ENCODE results near the gene AMIGO2. TPM values are rescaled to one million over a fixed set of nuclear protein-coding genes. Genes with fewer than 3 reads are reported as not detected.

AMIGO2 gene
- total and polyA plus RNA-seq, 9 of the 15 experiments (the other 6 are each of a cell fraction or from before 2014, with no cell fraction given) = 2.0 to 8.3 (median 3.8) TPM

GRCh38 chr12:47084172-47084571 lies 4.4 kb upstream of the AMIGO2 start:
- POLR2A ChIA-PET = interaction anchor here (0.6 to 0.7 kb wide), 2 partner anchors 10 to 110 kb away, joined by 3 to 5 read pairs; no protein-coding TSS in a partner anchor
- Histone ChIP-seq H3K9me1 (ENCODE audit: control insufficient read depth, insufficient read depth, low read length) (no peaks in the 10 kb centered on the region), H3K79me2 (ENCODE audit: control insufficient read depth, insufficient read depth, low read length) (no peaks in the 10 kb centered on the region), H3K4me1 (replicated peaks in 1 of 2; ENCODE audit: control insufficient read depth in 2 of 2, insufficient read depth in 2 of 2, low read length in 2 of 2) (peaks cover 19 to 23% of the 10 kb centered on the region in 2 experiments), H3K27ac (ENCODE audit: extremely low read depth, low read depth, low read length) (no peak overlapping the region), H3K9ac (ENCODE audit: insufficient read depth in 1 of 2, low read depth in 2 of 2, low read length in 2 of 2) (no peak overlapping the region), H3K4me3 (no peak overlapping the region), H3K36me3 (ENCODE audit: control insufficient read depth, insufficient read depth, low read length) (no peaks in the 10 kb centered on the region), H3K9me3 (replicated peaks; ENCODE audit: control insufficient read depth, insufficient read depth, low read depth, low read length) (no peaks in the 10 kb centered on the region), H4K20me1 (replicated peaks; ENCODE audit: control insufficient read depth, insufficient read depth, low read length) (no peaks in the 10 kb centered on the region), H3K4me2 (ENCODE audit: insufficient read depth, low read length) (no peak overlapping the region), H2AFZ (ENCODE audit: low read depth, low read length) (no peak overlapping the region), H3K27me3 (ENCODE audit: control insufficient read depth in 2 of 2, insufficient read depth in 2 of 2, low read length in 2 of 2) (no peaks in the 10 kb centered on the region)
- ATAC-seq (no peak), FAIRE-seq (no peak), DNase-seq (ENCODE audit: extremely low read depth in 1 of 4, low spot score in 3 of 4) (no peak)
- TF ChIP-seq ZNF408 (CRISPR knock-in tag; IDR thresholded peaks at IDR 0.05; ENCODE audit: low read depth) = no peak
- no peak for TF ChIP-seq NFYB (IDR thresholded peaks at IDR 0.05; ENCODE audit: extremely low read depth, insufficient read length)
- no peak for TF ChIP-seq MAFF (IDR thresholded peaks at IDR 0.05; ENCODE audit: low read length)
- TF ChIP-seq ELF1 (tag; IDR thresholded peaks at IDR 0.05) = no peak
- no peak for TF ChIP-seq ELF4 (CRISPR knock-in tag; IDR thresholded peaks at IDR 0.05)
- no peak for TF ChIP-seq TAF1 (IDR thresholded peaks at IDR 0.05; ENCODE audit: control insufficient read depth, extremely low read depth, insufficient read depth, low read length, severe bottlenecking)
- no peak for TF ChIP-seq AFF4 (CRISPR knock-in tag; IDR thresholded peaks at IDR 0.05)
- no peak for TF ChIP-seq LEF1 (IDR thresholded peaks at IDR 0.05)
- TF ChIP-seq NFE2L1 (tag; IDR thresholded peaks at IDR 0.05; ENCODE audit: borderline replicate concordance, low read depth) = no peak
- no peak for TF ChIP-seq FOXA3 (CRISPR knock-in tag; conservative IDR thresholded peaks at IDR 0.05 in 1 of 2, IDR thresholded peaks at IDR 0.05 in 1 of 2)
- no peak for TF ChIP-seq JUNB (CRISPR knock-in tag; conservative IDR thresholded peaks at IDR 0.05)
- no peak for TF ChIP-seq TAL1 (IDR thresholded peaks at IDR 0.05)
- BruUV-seq (replicated peaks) = no TSS peak
- 32% methylated on average over 1 of the region's 1 CpG for WGBS (ENCODE audit: insufficient coverage, low coverage, missing lambda C conversion rate)
- CTCF ChIA-PET (ENCODE audit: low intra/inter-chr PET ratio) = no interaction called here
- in situ Hi-C loops (cut with MboI) (no loop called here), intact Hi-C loops (cut with micrococcal nuclease) (loop anchor here (5.0 kb wide), 4 partner anchors 83 to 313 kb away; no protein-coding TSS in a partner anchor)
